NCI-H2227 (cell line): ENCODE data around the gene GIPC2.
"Not testable (repeated sequence)": the region's sequence is repeated elsewhere in the genome, so short reads cannot be mapped to it uniquely, and the experiment has no call there.

ENCODE experiments used
- DNase-seq: peaks from one replicate; lab custom pipeline; 2025; ENCODE audit not compliant: unreplicated experiment; lab: John Stamatoyannopoulos, UW

Gene GIPC2, protein sequence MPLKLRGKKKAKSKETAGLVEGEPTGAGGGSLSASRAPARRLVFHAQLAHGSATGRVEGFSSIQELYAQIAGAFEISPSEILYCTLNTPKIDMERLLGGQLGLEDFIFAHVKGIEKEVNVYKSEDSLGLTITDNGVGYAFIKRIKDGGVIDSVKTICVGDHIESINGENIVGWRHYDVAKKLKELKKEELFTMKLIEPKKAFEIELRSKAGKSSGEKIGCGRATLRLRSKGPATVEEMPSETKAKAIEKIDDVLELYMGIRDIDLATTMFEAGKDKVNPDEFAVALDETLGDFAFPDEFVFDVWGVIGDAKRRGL

DNA sequence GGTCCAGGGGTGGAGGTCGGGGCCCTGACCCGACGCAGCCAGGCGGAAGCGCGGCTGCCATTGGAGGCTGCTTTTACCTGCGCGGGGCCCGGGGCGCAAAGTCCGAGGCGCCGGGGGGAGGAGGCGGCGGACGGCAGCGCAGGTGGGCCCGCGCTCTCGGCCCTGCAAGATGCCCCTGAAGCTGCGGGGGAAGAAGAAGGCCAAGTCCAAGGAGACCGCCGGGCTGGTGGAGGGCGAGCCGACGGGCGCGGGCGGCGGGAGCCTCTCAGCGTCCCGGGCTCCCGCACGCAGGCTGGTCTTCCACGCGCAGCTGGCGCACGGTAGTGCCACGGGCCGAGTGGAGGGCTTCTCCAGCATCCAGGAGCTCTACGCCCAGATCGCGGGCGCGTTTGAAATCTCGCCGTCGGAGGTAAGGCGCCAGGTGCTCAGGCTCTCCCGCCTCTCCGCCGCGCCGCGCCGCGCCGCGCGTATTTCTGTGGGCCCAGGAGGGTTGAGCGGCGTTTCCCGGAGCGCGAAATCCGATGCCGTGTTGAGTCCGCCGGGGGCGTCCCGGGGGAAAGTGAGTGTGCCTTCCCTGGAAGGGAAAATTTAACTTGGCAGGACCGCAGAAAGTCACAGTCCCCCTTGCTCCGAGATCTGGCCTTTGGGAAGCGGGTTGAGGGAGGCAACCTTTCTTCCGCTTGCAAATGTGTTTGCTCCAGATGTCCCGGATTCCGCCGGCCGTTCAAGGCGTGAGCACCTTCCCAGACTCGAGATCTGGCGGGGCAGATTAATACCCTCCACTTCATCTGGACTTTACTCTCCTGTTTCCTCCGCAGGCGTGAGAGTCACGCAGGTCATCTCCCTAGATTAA lies at the start of gene GIPC2:
Gene GIPC2 (plus strand): TSS at position 41 of the 853 bp plus-strand sequence. CDS start 129 bp downstream, at position 170.
- DNase-seq = peak; percentile 43

DNA sequence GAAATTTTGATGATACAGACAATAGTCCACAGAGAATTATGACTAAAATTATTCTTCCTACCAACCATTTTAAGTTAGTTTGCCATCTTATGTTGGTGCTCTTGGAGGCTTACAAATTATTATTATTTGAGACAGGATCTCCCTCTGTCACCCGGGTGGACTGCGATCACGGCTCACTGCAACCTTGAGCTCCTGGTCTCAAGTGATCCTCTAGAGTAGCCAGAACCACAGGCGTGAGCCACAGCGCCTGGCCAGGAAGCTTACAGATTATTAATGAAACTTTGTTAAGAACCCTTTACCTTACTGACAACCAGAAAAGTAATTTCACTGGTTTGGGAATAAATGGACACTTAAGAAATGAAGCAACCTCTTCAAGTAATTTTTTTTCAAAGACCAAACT lies 49.0 kb upstream of the GIPC2 start:
- no peak for DNase-seq

DNA sequence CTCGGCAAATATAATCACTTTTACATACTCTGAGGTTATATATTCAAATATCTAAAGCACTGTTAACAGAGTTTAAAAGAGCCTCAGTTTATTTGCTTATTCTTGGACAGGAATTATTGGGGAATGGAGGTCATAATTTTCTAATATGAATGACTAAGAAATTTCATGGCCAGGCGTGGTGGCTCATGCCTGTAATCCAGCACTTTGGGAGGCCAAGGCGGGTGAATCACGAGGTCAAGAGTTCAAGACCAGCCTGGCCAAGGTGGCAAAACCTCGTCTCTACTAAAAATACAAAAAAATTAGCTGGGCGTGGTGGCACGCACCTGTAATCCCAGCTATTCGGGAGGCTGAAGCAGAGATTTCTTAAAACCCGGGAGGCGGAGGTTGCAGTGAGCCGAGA lies 45.2 kb upstream of the GIPC2 start:
- DNase-seq = not testable (repeated sequence)

DNA sequence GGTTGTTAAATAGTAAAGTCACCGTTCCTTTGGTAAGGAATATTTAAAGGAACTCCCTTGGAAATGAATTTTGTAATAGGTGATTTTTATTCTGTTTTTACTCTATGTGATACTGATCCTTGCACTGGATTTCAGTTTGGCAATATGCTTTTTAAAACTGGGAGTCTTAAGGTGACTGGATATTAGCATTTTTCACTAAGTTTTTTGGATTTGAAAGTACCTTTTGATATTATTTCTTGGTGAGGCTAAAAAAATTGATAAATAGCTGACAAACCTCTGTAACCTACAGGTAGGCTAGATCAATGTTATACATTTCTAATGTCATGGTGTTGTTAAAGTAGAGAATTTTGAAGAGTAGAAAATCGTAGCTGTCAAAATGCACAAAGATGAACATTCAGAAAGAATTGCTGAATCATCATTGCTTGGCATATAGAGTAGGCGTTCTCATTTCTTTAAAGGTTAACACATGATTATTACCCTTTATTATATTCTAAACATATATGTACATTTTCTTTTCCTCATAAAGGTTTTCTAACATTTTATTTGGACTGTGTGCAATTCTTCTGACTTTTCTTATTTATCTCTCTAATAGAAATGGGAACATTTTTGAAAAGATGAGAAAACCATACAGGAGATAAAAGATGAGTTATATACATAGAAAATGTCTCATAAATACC lies 42.6 kb upstream of the GIPC2 start:
- peak; percentile 28 for DNase-seq

DNA sequence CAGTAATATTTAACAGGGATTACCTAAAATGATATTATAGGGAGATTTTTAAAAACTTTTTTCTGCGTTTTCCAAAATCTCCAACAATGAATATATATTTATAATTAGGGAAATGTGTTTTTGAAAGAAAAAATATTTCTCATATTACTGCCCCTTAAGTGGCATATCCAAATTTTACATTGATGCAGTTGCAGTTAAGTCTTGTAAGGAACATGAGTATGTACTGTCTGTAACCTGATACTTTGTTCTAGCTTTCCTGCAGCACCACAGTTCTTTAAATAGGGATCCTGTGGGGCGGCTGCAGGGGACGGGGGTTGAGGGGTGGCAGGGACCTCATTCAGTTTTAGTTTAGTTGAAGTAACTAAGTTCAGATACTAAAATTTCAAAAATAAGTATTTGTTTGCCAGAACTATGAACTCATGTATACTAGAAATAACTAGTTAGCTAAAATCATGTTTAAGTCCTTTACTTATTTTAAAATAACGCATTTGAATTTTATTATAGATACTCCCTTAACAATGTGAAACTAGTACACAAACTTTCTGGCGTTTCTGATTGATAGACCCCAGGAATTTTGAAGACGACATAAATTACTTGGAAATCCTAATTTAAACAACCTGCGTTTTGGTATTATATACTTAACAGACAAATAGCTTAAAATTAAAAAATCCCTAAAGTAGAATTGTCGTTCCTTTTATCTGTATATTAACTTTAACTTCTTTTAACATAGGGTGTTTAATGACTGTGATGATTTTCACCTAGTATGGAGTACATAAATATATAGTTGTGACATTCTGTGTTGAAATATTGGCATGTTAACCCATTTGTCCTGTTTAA lies 41.7 kb upstream of the GIPC2 start:
- DNase-seq = peak; percentile 83

DNA sequence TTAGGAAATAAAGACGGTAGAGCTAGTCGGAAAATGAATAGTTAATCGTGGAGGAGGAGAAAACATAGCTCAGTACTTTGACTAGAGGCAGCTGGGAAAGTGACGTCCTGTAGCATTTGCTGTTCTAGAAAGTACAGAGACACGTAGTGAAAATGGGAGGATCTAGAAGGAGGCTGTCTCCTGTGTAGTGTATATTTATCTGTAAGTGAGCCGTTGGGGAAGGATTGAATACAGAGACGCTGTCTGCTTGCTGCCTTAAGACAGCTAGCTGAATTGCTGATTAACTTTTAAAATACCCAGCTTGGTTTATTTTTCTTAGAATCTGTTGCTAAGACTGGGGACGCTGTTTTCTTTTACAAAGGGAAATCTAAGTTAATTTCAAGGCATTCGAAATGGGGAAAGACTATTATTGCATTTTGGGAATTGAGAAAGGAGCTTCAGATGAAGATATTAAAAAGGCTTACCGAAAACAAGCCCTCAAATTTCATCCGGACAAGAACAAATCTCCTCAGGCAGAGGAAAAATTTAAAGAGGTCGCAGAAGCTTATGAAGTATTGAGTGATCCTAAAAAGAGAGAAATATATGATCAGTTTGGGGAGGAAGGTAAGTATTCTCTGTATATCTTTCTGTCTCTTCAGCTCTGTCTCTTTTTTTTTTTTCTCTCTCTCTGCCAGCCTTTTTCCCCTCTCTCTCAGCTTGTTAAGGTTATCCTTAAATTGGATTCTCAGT lies 40.9 kb upstream of the GIPC2 start, which contains the start of gene DNAJB4:
Gene DNAJB4 (plus strand): TSS at position 221 of the 729 bp plus-strand sequence. CDS start 172 bp downstream, at position 393.
- peak; percentile 95 for DNase-seq

DNA sequence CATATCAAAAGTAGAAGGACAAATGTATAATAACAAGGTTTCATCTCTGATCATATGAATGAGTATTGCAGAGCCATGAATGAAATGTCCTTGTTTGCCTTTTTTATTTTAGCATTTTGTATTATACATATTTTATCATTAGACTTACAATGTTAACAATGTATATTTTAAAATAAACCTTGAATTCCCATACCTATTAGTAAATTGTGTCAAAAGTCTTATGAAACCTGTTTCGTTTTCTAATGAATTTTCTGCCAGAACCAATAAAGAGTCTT lies 40.4 kb upstream of the GIPC2 start:
- DNase-seq = no peak

DNA sequence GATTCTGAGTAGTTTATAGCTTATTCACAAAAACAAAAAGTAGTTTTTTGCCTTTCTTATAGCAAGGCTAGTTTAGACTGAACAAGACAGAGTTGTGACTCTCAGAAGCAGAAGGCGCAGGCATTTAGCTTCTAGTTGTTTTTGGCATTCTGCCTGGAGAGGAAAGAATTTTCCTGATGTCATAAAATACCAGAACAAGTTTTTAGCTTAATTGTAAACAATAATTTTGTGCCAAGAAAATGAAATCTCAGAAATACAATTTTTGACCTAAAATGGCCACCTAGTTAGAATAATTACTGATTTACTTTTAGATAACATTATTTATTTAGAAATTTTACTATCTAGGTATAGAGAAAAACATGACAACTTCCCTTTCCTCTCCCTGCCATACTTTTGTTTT lies 40.0 kb upstream of the GIPC2 start:
- peak; percentile 7 for DNase-seq

DNA sequence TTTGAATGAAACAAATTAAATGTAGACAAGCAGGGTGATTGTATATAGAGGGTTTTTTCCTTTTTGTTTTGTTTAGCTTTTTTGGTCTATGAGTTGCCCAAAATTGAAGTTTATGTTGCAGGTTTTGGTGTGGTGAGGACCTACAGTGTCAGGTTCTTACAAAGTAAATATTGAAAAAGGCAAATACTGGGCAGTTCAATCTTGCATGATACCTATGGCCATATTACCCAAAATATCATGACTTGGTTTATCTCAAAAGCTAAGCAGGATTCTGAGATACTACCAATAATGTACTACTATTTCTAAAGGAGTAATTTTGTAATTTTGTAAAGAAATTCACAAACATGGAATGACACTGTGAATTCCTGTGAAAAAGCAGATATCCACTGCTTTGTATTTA lies 39.2 kb upstream of the GIPC2 start:
- no peak for DNase-seq

DNA sequence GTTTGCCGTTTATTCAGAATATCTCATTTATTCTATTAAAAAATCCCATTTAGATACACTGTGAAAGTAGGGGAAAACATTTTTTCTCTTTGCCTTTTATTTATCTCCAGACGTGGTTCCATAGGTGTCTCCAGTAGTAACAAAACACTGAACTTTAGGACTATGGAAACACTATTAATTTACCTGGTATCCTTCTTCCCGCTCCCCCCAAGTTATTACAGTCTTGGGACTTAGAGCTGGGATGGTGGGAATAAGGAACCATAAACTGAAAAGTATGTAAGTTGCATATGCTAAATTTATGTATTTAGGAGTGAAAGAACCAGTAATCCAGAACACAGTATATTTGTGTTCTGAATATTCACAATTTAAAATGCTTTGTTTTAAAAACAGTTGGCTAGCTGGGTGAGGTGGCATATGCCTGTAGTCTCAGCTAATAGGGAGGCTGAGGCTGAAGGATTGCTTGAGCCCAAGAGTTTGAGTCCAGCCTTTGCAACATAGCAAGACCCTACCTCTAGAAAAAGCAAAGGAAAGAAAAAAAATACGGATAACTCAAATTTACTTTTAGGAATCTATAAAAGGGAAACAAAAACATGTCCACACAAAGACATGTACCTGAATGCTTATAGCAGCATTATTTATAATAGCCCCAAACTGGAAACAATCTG lies 38.0 kb upstream of the GIPC2 start:
- no peak for DNase-seq

DNA sequence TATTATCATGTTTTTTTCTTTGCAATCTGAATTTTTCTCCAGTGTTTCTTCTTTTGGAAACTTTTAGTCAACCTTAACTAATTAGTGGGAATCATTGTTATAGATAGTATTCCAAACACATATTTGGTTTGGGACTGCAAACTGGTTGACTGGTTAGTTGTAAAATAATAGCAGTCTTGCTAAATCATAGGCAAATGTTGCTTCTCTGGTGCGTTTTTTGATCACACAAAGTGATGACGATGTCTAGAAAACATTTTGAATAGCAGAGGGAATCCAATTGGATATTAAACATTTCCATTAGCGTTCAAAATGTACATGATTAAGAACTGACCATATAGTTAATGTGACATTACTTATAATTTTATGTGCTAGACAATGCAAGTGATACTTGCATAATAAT lies 36.5 kb upstream of the GIPC2 start:
- DNase-seq = no peak

DNA sequence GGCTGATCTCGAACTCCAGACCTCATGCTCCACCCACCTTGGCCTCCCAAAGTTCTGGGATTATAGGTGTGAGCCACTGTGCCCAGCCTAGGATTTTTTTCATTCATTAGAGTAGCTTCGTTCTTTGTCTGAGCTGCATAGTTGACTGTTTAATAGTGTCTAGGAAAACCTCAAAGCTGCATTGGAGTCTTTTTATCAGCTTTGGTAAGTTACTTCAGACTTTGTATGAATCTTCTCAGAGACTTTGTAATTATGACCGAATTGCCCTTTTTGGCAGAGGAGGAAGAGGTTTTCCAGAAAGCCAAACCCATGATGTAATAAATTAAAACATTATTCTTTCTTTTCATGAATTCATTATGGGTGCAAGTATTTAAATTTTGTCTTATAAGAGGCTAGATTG lies 35.9 kb upstream of the GIPC2 start:
- no peak for DNase-seq

DNA sequence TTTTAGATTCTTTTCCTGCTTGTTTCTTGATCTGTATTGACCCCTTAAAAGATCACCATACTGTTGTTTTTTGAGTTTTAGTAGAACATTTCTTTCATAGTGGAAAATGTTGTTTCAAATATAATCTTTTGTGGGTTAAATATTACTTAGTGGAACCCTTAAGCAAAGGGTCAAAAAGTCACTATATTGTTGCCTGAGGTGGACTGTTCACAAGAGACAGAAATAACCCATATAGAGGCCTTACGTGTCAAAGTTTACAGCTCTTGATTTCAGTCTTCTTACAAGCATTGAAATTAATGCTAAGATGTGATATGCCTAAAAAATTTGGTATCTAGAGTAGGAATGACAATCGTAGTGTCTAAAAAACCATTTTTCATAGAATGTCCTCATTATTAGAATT lies 34.7 kb upstream of the GIPC2 start:
- DNase-seq = no peak

DNA sequence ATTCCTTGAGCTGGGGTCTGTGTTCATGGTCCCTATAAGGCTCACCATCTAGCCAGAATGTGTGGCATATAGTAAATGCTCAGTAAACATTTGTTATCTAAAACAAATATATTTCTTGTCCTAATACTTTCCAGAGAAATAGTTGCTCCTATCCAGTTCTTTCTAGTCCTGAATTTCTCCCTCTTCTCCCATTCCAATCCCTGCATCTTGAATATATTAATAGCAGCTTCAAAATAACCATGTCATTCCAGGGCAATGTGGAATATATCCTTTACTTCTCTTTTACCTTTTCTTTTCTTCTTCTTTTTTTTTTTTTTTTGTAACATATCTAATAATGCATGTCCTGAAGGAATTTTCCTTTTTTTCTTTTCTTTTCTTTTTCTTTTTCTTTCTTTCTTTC lies 30.6 kb upstream of the GIPC2 start:
- no peak for DNase-seq

DNA sequence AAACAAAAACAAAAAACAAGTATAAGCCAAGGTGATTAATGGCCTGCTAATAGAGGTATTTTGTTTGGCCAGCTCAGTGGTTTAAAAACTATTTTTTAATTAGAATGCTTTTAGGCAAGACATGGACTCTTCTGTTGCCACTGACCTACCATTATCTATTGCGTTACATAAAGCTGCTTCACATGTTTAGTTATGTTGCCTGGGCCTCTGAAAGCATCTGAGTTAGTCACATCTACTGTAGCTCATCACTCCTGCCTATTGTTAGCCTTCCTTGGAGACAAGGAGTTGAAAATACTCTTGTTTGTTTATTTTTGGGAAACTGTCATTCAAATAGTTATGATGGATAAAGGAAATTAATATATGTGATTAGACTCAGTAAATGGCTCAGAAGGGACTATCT lies 26.7 kb upstream of the GIPC2 start:
- no peak for DNase-seq

DNA sequence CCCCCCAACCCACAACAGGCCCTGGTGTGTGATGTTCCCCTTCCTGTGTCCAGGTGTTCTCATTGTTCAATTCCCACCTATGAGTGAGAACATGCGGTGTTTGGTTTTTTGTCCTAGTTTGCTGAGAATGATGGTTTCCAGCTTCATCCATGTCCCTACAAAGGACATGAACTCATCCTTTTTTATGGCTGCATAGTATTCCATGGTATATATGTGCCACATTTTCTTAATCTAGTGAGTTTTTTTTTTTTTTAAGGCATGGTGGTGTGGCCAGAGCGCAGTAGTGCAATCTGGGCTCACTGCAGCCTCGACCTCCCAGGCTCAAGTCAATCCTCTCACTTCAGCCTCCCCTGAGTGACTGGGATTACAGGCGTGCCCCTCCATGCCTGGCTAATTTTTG lies 24.6 kb upstream of the GIPC2 start:
- not testable (repeated sequence) for DNase-seq

DNA sequence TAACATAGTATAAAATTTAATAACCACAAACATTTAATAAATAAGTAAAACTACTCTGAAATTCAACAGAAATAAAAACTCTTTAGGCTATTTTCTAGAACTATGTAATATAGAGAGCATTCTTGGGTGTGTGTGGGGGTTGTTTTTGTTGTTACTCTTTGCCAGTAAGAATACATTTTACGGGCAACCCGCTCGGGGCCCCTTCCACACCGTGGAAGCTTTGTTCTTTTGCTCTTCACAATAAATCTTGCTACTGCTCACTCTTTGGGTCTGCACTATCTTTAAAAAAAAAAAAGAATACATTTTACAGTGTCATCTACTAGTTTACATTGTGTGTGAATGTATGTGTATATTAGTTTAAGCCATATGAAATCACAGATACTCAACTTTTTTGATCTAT lies 16.0 kb upstream of the GIPC2 start:
- DNase-seq = no peak

DNA sequence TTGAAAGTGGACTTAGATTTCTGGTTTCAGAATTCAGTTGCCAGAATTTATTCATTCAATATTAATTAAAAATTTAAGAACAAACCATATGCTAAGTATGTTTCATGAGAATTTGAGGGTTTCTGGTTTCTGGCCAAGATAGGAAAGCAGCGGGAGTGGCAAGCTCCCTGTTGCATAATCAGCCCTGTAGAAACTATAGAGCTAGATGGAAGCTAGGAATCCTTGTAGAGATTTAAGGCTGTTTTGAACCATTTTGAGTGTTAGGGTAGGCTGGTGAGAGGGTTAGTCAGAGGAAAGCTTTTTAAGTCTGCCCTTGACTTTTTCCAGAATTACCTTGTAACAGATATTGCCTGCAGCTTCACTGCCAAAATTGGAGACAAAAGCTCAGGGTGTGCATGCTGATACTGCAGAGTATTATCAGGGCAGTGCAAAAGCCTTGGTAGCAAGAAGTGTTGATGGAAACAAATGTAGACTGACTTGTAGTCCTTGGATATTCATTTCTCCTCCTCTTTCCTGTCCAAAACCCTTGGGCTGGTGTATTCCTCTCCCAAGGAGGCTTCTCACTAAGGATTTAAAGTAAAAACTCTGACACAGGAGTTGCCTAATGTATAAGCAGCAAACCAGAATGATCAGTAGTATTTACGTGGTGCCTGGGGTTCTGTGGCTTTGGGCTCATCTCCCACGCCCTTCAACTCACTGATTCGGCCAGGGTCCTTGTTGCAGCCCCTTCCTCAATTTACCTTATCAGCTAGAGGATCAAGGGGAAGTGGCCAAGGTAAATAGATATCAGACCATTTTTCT lies 12.6 kb upstream of the GIPC2 start:
- no peak for DNase-seq

DNA sequence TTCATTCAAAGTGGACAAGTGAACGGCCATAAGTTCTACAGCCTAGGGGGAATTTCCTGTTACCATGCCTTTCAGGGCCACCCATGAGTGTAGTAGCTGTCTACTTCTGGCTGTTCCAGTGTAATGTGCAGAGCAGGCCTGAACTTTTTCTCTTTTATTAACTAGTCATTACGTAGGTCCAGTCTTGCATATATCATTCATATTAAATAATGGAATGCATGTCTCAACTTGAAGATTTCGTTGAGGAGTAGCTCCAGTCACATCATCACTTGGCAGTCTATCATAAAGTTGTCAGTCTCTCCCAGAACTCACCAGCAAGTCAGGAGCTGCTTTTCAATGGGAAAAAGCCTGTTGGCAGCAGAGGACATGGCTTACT lies 12.0 kb upstream of the GIPC2 start:
- DNase-seq = no peak
